ENCODE results near the gene PSMF1. TPM values are rescaled to one million over a fixed set of nuclear protein-coding genes. Genes with fewer than 3 reads are reported as not detected.

PSMF1 gene
- total and polyA plus RNA-seq, 2 of the 13 experiments (the other 11 are each of a cell fraction or from before 2014, with no cell fraction given), result 82.5 to 86.0 TPM

DNA sequence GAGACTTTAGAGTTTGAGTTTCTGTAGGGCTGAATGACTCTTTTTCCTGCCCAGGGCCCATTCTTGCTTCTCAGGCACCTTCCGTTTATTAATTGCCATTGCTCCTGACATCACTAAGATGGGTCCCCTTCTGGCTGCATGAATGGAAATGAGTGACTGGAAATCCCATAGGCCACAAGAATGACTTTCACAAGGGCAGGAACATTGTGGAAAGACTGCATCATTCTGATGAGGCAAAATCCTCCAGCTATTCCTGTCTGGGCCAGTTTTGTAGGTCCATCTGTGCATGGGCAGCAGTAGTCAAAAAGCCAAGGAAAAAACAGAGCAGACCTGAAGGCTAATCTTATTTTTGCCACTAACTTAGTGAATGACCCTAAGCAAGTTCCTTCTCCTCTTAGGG lies 47.1 kb downstream of the PSMF1 start:
- BruUV-seq (replicated peaks), result no TSS peak
- no peaks in the 10 kb centered on the region for H3K27me3 ChIP-seq (ENCODE audit: control insufficient read depth in 1 of 2, insufficient read depth in 2 of 2, low read length in 2 of 2)
- in situ Hi-C loops (cut with HindIII; ENCODE audit: extremely low pct_ligation_motif_present, low pct_unique_long_range_greater_than_20kb) (no loop called here), intact Hi-C loops (cut with micrococcal nuclease; ENCODE audit: unreplicated experiment) (no loop called here)
- ChIA-PET CTCF (ENCODE audit: low intra/inter-chr PET ratio, low total read pairs) (no interaction called here), POLR2A (no interaction called here)
- H4K20me1 ChIP-seq (ENCODE audit: insufficient read depth, low read length), result no peaks in the 10 kb centered on the region; the same call in 1 of the 2 replicates
- H3K79me2 ChIP-seq (ENCODE audit: insufficient read depth, low read length), result no peaks in the 10 kb centered on the region
- no peak overlapping the region for H3K9ac ChIP-seq (ENCODE audit: insufficient read depth, low read depth, low read length)
- DNase-seq (ENCODE audit: low spot score), result no peak
- peak overlapping the region; percentile 40 for H3K27ac ChIP-seq (ENCODE audit: extremely low read length, insufficient read depth, low read length)
- H3K4me1 ChIP-seq (ENCODE audit: insufficient read depth, low read length), result peaks cover 16% of the 10 kb centered on the region
- no peak for FAIRE-seq
- no peak overlapping the region for H3K4me3 ChIP-seq (replicated peaks in 1 of 3; ENCODE audit: insufficient read depth in 1 of 3, low read depth in 2 of 3, low read length in 3 of 3)
- WGBS (ENCODE audit: low lambda C conversion rate), result 100% methylated on average over 1 of the region's 1 CpG
- no peak overlapping the region for H3K4me2 ChIP-seq (ENCODE audit: low read depth, low read length)
- H3K9me3 ChIP-seq (ENCODE audit: low read length), result no peaks in the 10 kb centered on the region
- no peak overlapping the region for H2AFZ ChIP-seq (ENCODE audit: low read length)
- no peak for ATAC-seq
- H3K36me3 ChIP-seq (replicated peaks in 1 of 2; ENCODE audit: control insufficient read depth in 1 of 2, insufficient read depth in 2 of 2, low read length in 2 of 2), result peaks cover 68 to 92% of the 10 kb centered on the region in 2 experiments
- TF ChIP-seq ZZZ3 (CRISPR knock-in tag; IDR thresholded peaks at IDR 0.05; ENCODE audit: borderline replicate concordance) (no peak), ZNF768 (CRISPR knock-in tag; IDR thresholded peaks at IDR 0.05) (no peak), HNRNPUL1 (IDR thresholded peaks at IDR 0.05; ENCODE audit: low read depth, low read length) (no peak), HOXA9 (CRISPR knock-in tag; IDR thresholded peaks at IDR 0.05; ENCODE audit: borderline replicate concordance) (0 out of 2 replicates have a peak, but pooled peaks have one; percentile 13), ZNF615 (CRISPR knock-in tag; IDR thresholded peaks at IDR 0.05; ENCODE audit: borderline replicate concordance) (no peak), RFX3 (CRISPR knock-in tag; IDR thresholded peaks at IDR 0.05) (no peak), ZNF430 (CRISPR knock-in tag; IDR thresholded peaks at IDR 0.05) (no peak), SP2 (CRISPR knock-in tag; IDR thresholded peaks at IDR 0.05) (no peak), CENPT (CRISPR knock-in tag; IDR thresholded peaks at IDR 0.05; ENCODE audit: low read depth) (no peak), ONECUT2 (CRISPR knock-in tag; IDR thresholded peaks at IDR 0.05) (no peak), TBP (CRISPR knock-in tag; IDR thresholded peaks at IDR 0.05) (no peak), GATAD2A (CRISPR knock-in tag; IDR thresholded peaks at IDR 0.05) (no peak), POLR2G (IDR thresholded peaks at IDR 0.05; ENCODE audit: low read depth, low read length) (peak; percentile 22; the same call in 1 of the 2 replicates), MAF1 (CRISPR knock-in tag; IDR thresholded peaks at IDR 0.05; ENCODE audit: borderline replicate concordance) (no peak), MAFK (conservative IDR thresholded peaks at IDR 0.05 in 1 of 2, IDR thresholded peaks at IDR 0.05 in 1 of 2; ENCODE audit: low read length in 2 of 2) (no peak), PHF8 (CRISPR knock-in tag; IDR thresholded peaks at IDR 0.05) (0 out of 2 replicates have a peak, but pooled peaks have one; percentile 29), NONO (IDR thresholded peaks at IDR 0.05) (no peak), NONO (CRISPR knock-in tag; conservative IDR thresholded peaks at IDR 0.05) (no peak), ZNF205 (CRISPR knock-in tag; IDR thresholded peaks at IDR 0.05) (no peak), ZNF496 (CRISPR knock-in tag; IDR thresholded peaks at IDR 0.05; ENCODE audit: insufficient replicate concordance) (no peak), SIX4 (CRISPR knock-in tag; IDR thresholded peaks at IDR 0.05) (no peak)
- TF ChIP-seq, protein P1, sequence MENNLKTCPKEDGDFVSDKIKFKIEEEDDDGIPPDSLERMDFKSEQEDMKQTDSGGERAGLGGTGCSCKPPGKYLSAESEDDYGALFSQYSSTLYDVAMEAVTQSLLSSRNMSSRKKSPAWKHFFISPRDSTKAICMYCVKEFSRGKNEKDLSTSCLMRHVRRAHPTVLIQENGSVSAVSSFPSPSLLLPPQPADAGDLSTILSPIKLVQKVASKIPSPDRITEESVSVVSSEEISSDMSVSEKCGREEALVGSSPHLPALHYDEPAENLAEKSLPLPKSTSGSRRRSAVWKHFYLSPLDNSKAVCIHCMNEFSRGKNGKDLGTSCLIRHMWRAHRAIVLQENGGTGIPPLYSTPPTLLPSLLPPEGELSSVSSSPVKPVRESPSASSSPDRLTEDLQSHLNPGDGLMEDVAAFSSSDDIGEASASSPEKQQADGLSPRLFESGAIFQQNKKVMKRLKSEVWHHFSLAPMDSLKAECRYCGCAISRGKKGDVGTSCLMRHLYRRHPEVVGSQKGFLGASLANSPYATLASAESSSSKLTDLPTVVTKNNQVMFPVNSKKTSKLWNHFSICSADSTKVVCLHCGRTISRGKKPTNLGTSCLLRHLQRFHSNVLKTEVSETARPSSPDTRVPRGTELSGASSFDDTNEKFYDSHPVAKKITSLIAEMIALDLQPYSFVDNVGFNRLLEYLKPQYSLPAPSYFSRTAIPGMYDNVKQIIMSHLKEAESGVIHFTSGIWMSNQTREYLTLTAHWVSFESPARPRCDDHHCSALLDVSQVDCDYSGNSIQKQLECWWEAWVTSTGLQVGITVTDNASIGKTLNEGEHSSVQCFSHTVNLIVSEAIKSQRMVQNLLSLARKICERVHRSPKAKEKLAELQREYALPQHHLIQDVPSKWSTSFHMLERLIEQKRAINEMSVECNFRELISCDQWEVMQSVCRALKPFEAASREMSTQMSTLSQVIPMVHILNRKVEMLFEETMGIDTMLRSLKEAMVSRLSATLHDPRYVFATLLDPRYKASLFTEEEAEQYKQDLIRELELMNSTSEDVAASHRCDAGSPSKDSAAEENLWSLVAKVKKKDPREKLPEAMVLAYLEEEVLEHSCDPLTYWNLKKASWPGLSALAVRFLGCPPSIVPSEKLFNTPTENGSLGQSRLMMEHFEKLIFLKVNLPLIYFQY (CRISPR knock-in tag; IDR thresholded peaks at IDR 0.05; ENCODE audit: borderline replicate concordance), result no peak
